ENCODE results near the gene DHRS1. TPM values are rescaled to one million over a fixed set of nuclear protein-coding genes. Genes with fewer than 3 reads are reported as not detected.
A peak's percentile ranks its signal among the peaks of the same experiment; 100 is the strongest.

The DHRS1 gene
- polyA plus RNA-seq, result 10 to 100 TPM; 11.3 to 26.4 (median 14.8) TPM

- 0 to 1% (median 0%) methylated on average over 71 to 75 of the region's 75 CpGs for WGBS, 3 donors
Observed at GRCh38 chr14:24299255-24300191, at the start of gene DHRS1, which contains the start of gene NOP9. TSS of gene DHRS1 (minus strand) at chr14:24299780. CDS start at chr14:24299106, 674 bp downstream. TSS of gene NOP9 (plus strand) at chr14:24299850. CDS start at chr14:24299955, 105 bp downstream.

GRCh38 chr14:24348186-24348585 is 48.6 kb upstream of the DHRS1 start:
- WGBS, 3 donors, result 93 to 98% (median 97%) methylated on average over 2 of the region's 2 CpGs

More at GRCh38 chr14:24299255-24300191, at the start of gene DHRS1, which contains the start of gene NOP9:
- H3K27ac ChIP-seq (ENCODE audit: low read depth, low read length), result peak within 1 kb of the TSS; percentile 31

GRCh38 chr14:24347134-24347533 is 47.6 kb upstream of the DHRS1 start:
- 57 to 72% (median 61%) methylated on average over 1 of the region's 1 CpG for WGBS, 3 donors
- H3K27ac ChIP-seq (ENCODE audit: low read depth, low read length), result no peak overlapping the region

More at GRCh38 chr14:24348186-24348585, 48.6 kb upstream of the DHRS1 start:
- H3K27ac ChIP-seq (ENCODE audit: low read depth, low read length), result no peak overlapping the region

- H3K27ac ChIP-seq (ENCODE audit: low read depth, low read length), result no peak overlapping the region
- WGBS, 3 donors, result 61 to 86% (median 80%) methylated on average over 7 of the region's 7 CpGs
Observed at GRCh38 chr14:24343795-24344660, 44.4 kb upstream of the DHRS1 start.

- 96 to 99% (median 98%) methylated on average over 4 of the region's 4 CpGs for WGBS, 3 donors
- no peak overlapping the region for H3K27ac ChIP-seq (ENCODE audit: low read depth, low read length)
Observed at GRCh38 chr14:24342889-24343288, 43.3 kb upstream of the DHRS1 start.

- WGBS, 3 donors, result 93 to 100% (median 100%) methylated on average over 1 of the region's 1 CpG
- H3K27ac ChIP-seq (ENCODE audit: low read depth, low read length), result no peak overlapping the region
Observed at GRCh38 chr14:24340606-24341005, 41.0 kb upstream of the DHRS1 start.

GRCh38 chr14:24339284-24340151 is 39.9 kb upstream of the DHRS1 start, which contains the start of gene RIPK3:
TSS of gene RIPK3 (minus strand) at chr14:24339991. CDS start at chr14:24339826, 165 bp downstream.
- WGBS, 3 donors, result 5 to 10% (median 7%) methylated on average over 48 to 51 of the region's 51 CpGs
- peak within 1 kb of the TSS; percentile 6 for H3K27ac ChIP-seq (ENCODE audit: low read depth, low read length)

GRCh38 chr14:24338843-24339242 is 39.3 kb upstream of the DHRS1 start:
- H3K27ac ChIP-seq (ENCODE audit: low read depth, low read length), result no peak overlapping the region
- WGBS, 3 donors, result 65 to 81% (median 76%) methylated on average over 14 of the region's 14 CpGs

- no peak overlapping the region for H3K27ac ChIP-seq (ENCODE audit: low read depth, low read length)
- 92 to 96% (median 95%) methylated on average over 8 of the region's 8 CpGs for WGBS, 3 donors
Observed at GRCh38 chr14:24337824-24338175, 38.2 kb upstream of the DHRS1 start.

GRCh38 chr14:24337144-24337823 is 37.7 kb upstream of the DHRS1 start:
- WGBS, 3 donors, result 86 to 93% (median 87%) methylated on average over 7 of the region's 7 CpGs
- H3K27ac ChIP-seq (ENCODE audit: low read depth, low read length), result no peak overlapping the region

GRCh38 chr14:24335461-24336171 is 36.0 kb upstream of the DHRS1 start:
- WGBS, 3 donors, result 55 to 80% (median 55%) methylated on average over 12 of the region's 12 CpGs
- no peak overlapping the region for H3K27ac ChIP-seq (ENCODE audit: low read depth, low read length)

- 4 to 12% (median 5%) methylated on average over 64 to 65 of the region's 65 CpGs for WGBS, 3 donors
- no peak within 1 kb of the TSS for H3K27ac ChIP-seq (ENCODE audit: low read depth, low read length)
Observed at GRCh38 chr14:24334431-24335291, 35.1 kb upstream of the DHRS1 start, which contains the start of gene ADCY4. TSS of gene ADCY4 (minus strand) at chr14:24335071. CDS start at chr14:24334652, 419 bp downstream.

GRCh38 chr14:24332268-24332993 is 32.9 kb upstream of the DHRS1 start:
- H3K27ac ChIP-seq (ENCODE audit: low read depth, low read length), result no peak overlapping the region
- 11 to 30% (median 23%) methylated on average over 52 to 56 of the region's 56 CpGs for WGBS, 3 donors

GRCh38 chr14:24331731-24332267 is 32.2 kb upstream of the DHRS1 start:
- 43 to 67% (median 54%) methylated on average over 26 of the region's 26 CpGs for WGBS, 3 donors
- H3K27ac ChIP-seq (ENCODE audit: low read depth, low read length), result no peak overlapping the region

Data from adipose tissue (tissue), 3 donors.